ENCODE data around the gene GMDS. TPM values are rescaled to one million over a fixed set of nuclear protein-coding genes. Genes with fewer than 3 reads are reported as not detected.

GMDS gene
- total and polyA plus RNA-seq, 2 experiments from 2014 or later, result 30.1 to 36.5 TPM

DNA sequence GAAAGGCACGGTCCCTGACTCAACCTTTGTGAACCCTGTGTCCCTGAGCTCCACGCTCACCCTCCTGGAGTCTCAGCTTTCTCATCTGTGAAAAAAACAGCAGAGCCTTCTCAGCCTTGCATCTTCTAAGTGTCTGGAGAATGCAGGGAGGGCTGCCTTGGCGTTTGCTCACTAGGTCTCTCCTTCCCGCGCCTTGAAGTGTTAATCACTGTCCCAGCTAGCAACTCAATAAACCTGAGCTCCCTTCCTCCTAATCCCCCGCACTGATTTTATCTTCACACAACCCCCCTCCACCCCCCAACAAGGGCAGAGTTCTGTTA is 670.6 kb downstream of the GMDS start:
- Histone ChIP-seq H3K27ac (ENCODE audit: low read depth) (no peak overlapping the region), H3K4me2 (peak overlapping the region; percentile 38; the same call in 1 of the 2 replicates), H3K36me3 (ENCODE audit: insufficient read depth) (no peaks in the 10 kb centered on the region), H2AFZ (peak overlapping the region; percentile 89), H3K4me1 (ENCODE audit: insufficient read depth) (peaks cover 14% of the 10 kb centered on the region), H3F3A (replicated peaks; ENCODE audit: low read depth) (no peaks in the 10 kb centered on the region), H3K4me3 (no peak overlapping the region), H3K79me2 (replicated peaks; ENCODE audit: insufficient read depth) (no peaks in the 10 kb centered on the region), H3K9me2 (ENCODE audit: insufficient read depth) (no peaks in the 10 kb centered on the region), H3K27me3 (ENCODE audit: insufficient read depth) (no peaks in the 10 kb centered on the region), H4K20me1 (replicated peaks; ENCODE audit: insufficient read depth) (no peaks in the 10 kb centered on the region)
- Mint-ChIP-seq H3K36me3 (ENCODE audit: low read depth) (no peaks in the 10 kb centered on the region; the same call in 2 of the 3 replicates), H3K27me3 (ENCODE audit: insufficient read depth, low read depth, poor library complexity) (peaks cover 15% of the 10 kb centered on the region), H3K9me3 (peaks cover 10% of the 10 kb centered on the region; the same call in 2 of the 3 replicates), H3K4me1 (peaks cover 34% of the 10 kb centered on the region), H3K4me3 (0 out of 3 replicates have a peak overlapping the region, but pooled peaks have one; percentile 23), H3K27ac (no peak overlapping the region)
- peak; percentile 38 for DNase-seq (ENCODE audit: low spot score)
- TF ChIP-seq EZH2 (IDR thresholded peaks at IDR 0.05; ENCODE audit: low read depth, unreplicated experiment), result no peak
- TF ChIP-seq EZH2phosphoT487 (IDR thresholded peaks at IDR 0.05; ENCODE audit: unreplicated experiment), result no peak
- TF ChIP-seq NANOG (IDR thresholded peaks at IDR 0.05; ENCODE audit: borderline replicate concordance), result no peak
- no peak for TF ChIP-seq ZNF331 (CRISPR knock-in tag; IDR thresholded peaks at IDR 0.05; ENCODE audit: low read depth)
- TF ChIP-seq ZNF114 (CRISPR knock-in tag; IDR thresholded peaks at IDR 0.05), result no peak
- no peak for TF ChIP-seq STAT1 (IDR thresholded peaks at IDR 0.05; ENCODE audit: unreplicated experiment)
- TF ChIP-seq CREB1 (CRISPR knock-in tag; IDR thresholded peaks at IDR 0.05; ENCODE audit: low read depth), result no peak
- TF ChIP-seq, protein P1, sequence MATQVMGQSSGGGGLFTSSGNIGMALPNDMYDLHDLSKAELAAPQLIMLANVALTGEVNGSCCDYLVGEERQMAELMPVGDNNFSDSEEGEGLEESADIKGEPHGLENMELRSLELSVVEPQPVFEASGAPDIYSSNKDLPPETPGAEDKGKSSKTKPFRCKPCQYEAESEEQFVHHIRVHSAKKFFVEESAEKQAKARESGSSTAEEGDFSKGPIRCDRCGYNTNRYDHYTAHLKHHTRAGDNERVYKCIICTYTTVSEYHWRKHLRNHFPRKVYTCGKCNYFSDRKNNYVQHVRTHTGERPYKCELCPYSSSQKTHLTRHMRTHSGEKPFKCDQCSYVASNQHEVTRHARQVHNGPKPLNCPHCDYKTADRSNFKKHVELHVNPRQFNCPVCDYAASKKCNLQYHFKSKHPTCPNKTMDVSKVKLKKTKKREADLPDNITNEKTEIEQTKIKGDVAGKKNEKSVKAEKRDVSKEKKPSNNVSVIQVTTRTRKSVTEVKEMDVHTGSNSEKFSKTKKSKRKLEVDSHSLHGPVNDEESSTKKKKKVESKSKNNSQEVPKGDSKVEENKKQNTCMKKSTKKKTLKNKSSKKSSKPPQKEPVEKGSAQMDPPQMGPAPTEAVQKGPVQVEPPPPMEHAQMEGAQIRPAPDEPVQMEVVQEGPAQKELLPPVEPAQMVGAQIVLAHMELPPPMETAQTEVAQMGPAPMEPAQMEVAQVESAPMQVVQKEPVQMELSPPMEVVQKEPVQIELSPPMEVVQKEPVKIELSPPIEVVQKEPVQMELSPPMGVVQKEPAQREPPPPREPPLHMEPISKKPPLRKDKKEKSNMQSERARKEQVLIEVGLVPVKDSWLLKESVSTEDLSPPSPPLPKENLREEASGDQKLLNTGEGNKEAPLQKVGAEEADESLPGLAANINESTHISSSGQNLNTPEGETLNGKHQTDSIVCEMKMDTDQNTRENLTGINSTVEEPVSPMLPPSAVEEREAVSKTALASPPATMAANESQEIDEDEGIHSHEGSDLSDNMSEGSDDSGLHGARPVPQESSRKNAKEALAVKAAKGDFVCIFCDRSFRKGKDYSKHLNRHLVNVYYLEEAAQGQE (IDR thresholded peaks at IDR 0.05; ENCODE audit: unreplicated experiment), result no peak
- TF ChIP-seq POLR2AphosphoS5 (IDR thresholded peaks at IDR 0.05; ENCODE audit: low read depth), result no peak
- TF ChIP-seq JUNB (IDR thresholded peaks at IDR 0.05; ENCODE audit: unreplicated experiment), result no peak
- TF ChIP-seq, protein P2, sequence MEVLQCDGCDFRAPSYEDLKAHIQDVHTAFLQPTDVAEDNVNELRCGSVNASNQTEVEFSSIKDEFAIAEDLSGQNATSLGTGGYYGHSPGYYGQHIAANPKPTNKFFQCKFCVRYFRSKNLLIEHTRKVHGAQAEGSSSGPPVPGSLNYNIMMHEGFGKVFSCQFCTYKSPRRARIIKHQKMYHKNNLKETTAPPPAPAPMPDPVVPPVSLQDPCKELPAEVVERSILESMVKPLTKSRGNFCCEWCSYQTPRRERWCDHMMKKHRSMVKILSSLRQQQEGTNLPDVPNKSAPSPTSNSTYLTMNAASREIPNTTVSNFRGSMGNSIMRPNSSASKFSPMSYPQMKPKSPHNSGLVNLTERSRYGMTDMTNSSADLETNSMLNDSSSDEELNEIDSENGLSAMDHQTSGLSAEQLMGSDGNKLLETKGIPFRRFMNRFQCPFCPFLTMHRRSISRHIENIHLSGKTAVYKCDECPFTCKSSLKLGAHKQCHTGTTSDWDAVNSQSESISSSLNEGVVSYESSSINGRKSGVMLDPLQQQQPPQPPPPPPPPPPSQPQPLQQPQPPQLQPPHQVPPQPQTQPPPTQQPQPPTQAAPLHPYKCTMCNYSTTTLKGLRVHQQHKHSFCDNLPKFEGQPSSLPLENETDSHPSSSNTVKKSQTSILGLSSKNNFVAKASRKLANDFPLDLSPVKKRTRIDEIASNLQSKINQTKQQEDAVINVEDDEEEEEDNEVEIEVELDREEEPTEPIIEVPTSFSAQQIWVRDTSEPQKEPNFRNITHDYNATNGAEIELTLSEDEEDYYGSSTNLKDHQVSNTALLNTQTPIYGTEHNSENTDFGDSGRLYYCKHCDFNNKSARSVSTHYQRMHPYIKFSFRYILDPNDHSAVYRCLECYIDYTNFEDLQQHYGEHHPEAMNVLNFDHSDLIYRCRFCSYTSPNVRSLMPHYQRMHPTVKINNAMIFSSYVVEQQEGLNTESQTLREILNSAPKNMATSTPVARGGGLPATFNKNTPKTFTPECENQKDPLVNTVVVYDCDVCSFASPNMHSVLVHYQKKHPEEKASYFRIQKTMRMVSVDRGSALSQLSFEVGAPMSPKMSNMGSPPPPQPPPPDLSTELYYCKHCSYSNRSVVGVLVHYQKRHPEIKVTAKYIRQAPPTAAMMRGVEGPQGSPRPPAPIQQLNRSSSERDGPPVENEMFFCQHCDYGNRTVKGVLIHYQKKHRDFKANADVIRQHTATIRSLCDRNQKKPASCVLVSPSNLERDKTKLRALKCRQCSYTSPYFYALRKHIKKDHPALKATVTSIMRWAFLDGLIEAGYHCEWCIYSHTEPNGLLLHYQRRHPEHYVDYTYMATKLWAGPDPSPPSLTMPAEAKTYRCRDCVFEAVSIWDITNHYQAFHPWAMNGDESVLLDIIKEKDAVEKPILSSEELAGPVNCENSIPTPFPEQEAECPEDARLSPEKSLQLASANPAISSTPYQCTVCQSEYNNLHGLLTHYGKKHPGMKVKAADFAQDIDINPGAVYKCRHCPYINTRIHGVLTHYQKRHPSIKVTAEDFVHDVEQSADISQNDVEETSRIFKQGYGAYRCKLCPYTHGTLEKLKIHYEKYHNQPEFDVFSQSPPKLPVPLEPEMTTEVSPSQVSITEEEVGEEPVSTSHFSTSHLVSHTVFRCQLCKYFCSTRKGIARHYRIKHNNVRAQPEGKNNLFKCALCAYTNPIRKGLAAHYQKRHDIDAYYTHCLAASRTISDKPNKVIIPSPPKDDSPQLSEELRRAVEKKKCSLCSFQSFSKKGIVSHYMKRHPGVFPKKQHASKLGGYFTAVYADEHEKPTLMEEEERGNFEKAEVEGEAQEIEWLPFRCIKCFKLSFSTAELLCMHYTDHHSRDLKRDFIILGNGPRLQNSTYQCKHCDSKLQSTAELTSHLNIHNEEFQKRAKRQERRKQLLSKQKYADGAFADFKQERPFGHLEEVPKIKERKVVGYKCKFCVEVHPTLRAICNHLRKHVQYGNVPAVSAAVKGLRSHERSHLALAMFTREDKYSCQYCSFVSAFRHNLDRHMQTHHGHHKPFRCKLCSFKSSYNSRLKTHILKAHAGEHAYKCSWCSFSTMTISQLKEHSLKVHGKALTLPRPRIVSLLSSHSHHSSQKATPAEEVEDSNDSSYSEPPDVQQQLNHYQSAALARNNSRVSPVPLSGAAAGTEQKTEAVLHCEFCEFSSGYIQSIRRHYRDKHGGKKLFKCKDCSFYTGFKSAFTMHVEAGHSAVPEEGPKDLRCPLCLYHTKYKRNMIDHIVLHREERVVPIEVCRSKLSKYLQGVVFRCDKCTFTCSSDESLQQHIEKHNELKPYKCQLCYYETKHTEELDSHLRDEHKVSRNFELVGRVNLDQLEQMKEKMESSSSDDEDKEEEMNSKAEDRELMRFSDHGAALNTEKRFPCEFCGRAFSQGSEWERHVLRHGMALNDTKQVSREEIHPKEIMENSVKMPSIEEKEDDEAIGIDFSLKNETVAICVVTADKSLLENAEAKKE (CRISPR knock-in tag; IDR thresholded peaks at IDR 0.05), result no peak
- peak; percentile 81 for ATAC-seq
